AG04450 (cell line): Measurements from ENCODE around the gene TPCN2. TPM values are rescaled to one million over a fixed set of nuclear protein-coding genes. Genes with fewer than 3 reads are reported as not detected.

Experiments
- CTCF ChIA-PET: fragments of 300-600, 350-600 bp; formaldehyde crosslinking; extraction: SDS; loops from one replicate; lab custom pipeline; 2022; ENCODE audit warnings: antibody characterized with exemption, inconsistent platforms; lab: Charles Lee
- POLR2A ChIA-PET: fragments of 350-600 bp; formaldehyde crosslinking; extraction: SDS; loops from one replicate; lab custom pipeline; 2021; ENCODE audit warnings: antibody characterized with exemption, inconsistent platforms; lab: Yijun Ruan, JAX
- DNase-seq: peaks from one replicate; pipeline ENCODE4 v3.0.0-alpha.2; 2011; ENCODE audit warnings: low read depth, low spot score
- H3K27ac ChIP-seq: one replicate; pipeline ENCODE4 v1.5.1; 2012; ENCODE audit warnings: low read depth, low read length, control low read depth
- H3K27me3 ChIP-seq: one replicate; pipeline ENCODE4 v1.6.0; 2012; ENCODE audit warnings: low read length; ENCODE audit not compliant: control insufficient read depth, insufficient read depth
- H3K4me3 ChIP-seq: 2 replicates; pipeline ENCODE4 v1.5.1; 2011; ENCODE audit warnings: mild to moderate bottlenecking, low read depth, low read length, control low read depth
- H3K9me3 ChIP-seq: 2 replicates; pipeline ENCODE4 v1.5.1; 2012; ENCODE audit warnings: low read length; ENCODE audit not compliant: control insufficient read depth, insufficient read depth
- CTCF ChIP-seq: IDR thresholded peaks from 2 replicates; pipeline ENCODE4 v1.5.1; 2011; ENCODE audit warnings: low read depth, low read length, control low read depth, inconsistent platforms
- polyA plus RNA-seq: library from polyadenylated mRNA; depleted of rRNA; stranded (reverse); fragments of >200 nt; gene quantifications from 2 replicates; pipeline ENCODE4 v1.2.3, GENCODE V29; 2011

TPCN2 gene
- polyA plus RNA-seq, 1 experiment = 6.4 TPM

DNA sequence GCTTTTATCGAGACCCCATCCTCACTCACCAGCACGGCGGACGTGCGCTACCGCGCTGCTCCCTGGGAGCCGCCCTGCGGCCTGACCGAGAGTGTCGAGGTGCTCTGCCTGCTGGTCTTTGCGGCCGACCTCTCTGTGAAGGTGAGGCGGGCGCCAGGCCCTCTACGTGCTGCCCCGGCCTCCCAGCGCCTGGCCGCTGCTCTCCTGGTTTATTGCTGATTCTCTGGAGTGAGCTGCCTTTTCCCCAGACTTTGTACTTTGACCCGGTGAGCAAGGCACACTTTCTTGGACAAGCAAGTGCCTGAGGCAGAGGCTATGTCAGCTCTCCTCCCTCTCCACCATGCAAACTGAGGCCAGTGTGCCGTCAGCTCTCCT, 6.5 kb downstream of the TPCN2 start:
- no peak overlapping the region for H3K27ac ChIP-seq
- ChIA-PET POLR2A (no interaction called here), CTCF (interaction anchor here (2.9 kb wide), 1 partner anchor 11 kb away, joined by 15 read pairs; no protein-coding TSS in a partner anchor)
- H3K4me3 ChIP-seq = no peak overlapping the region
- H3K27me3 ChIP-seq = no peaks in the 10 kb centered on the region
- TF ChIP-seq CTCF = no peak
- no peak for DNase-seq
- no peaks in the 10 kb centered on the region for H3K9me3 ChIP-seq

DNA sequence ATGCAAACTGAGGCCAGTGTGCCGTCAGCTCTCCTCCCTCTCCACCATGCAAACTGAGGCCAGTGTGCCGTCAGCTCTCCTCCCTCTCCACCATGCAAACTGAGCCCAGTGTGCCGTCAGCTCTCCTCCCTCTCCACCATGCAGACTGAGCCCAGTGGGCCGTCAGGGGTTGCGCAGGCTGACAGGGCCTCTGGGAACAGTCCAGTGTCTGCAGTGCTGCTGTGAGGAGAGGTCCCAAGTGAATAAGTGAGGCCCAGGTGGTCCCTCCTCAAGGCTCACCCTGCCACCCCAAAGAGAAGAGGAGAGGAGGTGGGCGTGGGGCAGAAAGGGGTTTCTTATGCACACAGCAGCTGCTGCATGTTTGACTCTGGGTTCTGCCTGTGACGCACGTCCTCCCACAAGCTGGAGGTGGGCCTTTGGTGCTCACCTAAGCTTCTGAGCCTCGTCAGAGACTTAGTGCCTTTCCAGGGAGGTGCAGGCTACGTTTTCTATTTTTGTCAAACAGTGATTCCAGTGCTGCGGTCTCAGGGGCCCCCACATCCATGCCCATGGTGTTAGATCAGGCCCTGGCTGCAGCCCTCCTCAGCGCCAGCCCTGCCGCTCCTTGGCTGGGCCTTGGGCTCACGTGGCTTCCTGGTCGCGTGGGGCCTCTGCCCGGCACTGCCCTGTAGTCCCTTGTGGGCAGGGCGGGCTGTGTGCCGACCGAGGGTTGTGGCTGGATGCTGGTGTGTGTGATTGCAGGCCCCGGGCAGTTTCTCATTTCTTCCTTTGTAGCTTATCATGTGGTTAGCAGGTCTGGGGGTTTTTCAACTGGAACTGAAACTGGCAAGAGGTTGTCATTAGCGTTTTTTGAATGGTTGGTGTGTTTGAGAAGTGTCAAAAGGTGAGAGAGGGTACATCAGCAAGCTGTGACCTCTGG, 7.1 kb downstream of the TPCN2 start:
- ChIA-PET CTCF (interaction anchor here (2.9 kb wide), 1 partner anchor 11 kb away, joined by 15 read pairs; no protein-coding TSS in a partner anchor), POLR2A (no interaction called here)
- Histone ChIP-seq H3K4me3 (no peak overlapping the region), H3K27ac (no peak overlapping the region), H3K9me3 (no peaks in the 10 kb centered on the region), H3K27me3 (no peaks in the 10 kb centered on the region)
- TF ChIP-seq CTCF = no peak
- DNase-seq = no peak

DNA sequence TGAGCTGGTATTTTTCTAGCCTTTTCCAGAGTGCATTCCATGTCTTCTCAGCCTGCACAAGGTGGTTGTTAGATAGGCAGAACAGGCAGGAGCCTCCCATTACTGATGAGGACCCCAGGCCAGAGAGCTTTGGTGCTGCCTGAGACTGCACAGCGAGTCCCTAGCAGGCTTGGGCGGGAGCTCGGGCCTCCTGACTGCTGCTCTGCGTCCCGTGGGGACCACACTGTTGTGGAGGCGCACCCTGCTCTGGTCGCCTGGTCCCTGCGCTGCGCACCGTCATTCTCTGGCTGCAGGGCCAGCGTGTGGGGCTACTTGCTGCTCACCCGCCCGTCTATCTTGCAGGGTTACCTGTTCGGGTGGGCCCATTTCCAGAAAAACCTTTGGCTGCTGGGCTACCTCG, 8.5 kb downstream of the TPCN2 start:
- no peak for DNase-seq
- no peak for TF ChIP-seq CTCF
- POLR2A ChIA-PET = no interaction called here
- Histone ChIP-seq H3K27me3 (no peaks in the 10 kb centered on the region), H3K27ac (no peak overlapping the region), H3K9me3 (no peaks in the 10 kb centered on the region), H3K4me3 (no peak overlapping the region)
- CTCF ChIA-PET = interaction anchor here (0.6 to 2.9 kb wide), 2 partner anchors 13 to 585 kb away, joined by 6 to 15 read pairs; no protein-coding TSS in a partner anchor

GRCh38 chr11:69057801-69058200, 9.1 kb downstream of the TPCN2 start:
- no peak overlapping the region for H3K4me3 ChIP-seq
- no peaks in the 10 kb centered on the region for H3K27me3 ChIP-seq
- H3K27ac ChIP-seq = no peak overlapping the region
- TF ChIP-seq CTCF = no peak
- POLR2A ChIA-PET = no interaction called here
- CTCF ChIA-PET = interaction anchor here (0.6 to 2.9 kb wide), 2 partner anchors 13 to 585 kb away, joined by 6 to 15 read pairs; no protein-coding TSS in a partner anchor
- DNase-seq = no peak
- no peaks in the 10 kb centered on the region for H3K9me3 ChIP-seq
